Cardiac muscle cell (in vitro differentiated cells and primary cell): ENCODE results near the gene ALDH18A1. TPM values are rescaled to one million over a fixed set of nuclear protein-coding genes. Genes with fewer than 3 reads are reported as not detected.

Experiments used
- polyA plus RNA-seq: library from polyadenylated mRNA; unstranded; fragments of >200 nt; fragmentation: Nextera tagmentation; extraction: Ambion mirVana; gene quantifications from 2 replicates; pipeline ENCODE4 v1.2.1, GENCODE V29; 2016
- total RNA-seq: library from RNA; depleted of rRNA; stranded (reverse); fragments of >200 nt; gene quantifications from 2 replicates; pipeline ENCODE4 v1.2.3, GENCODE V29; 2016

The ALDH18A1 gene
- total and polyA plus RNA-seq, 2 experiments from 2014 or later: 40.4 to 49.3 TPM

Other genes starting within 250 kb of the ALDH18A1 start
- 14.9 and 20.6 TPM in 2 replicates for gene SORBS1, start 95.3 kb downstream of the ALDH18A1 start, total RNA-seq
- 11.0 and 12.8 TPM in 2 replicates for gene SORBS1, start 95.3 kb downstream of the ALDH18A1 start, polyA plus RNA-seq
- gene TCTN3, start 37.2 kb upstream of the ALDH18A1 start, total RNA-seq: 18.6 and 21.9 TPM in 2 replicates
- gene TCTN3, start 37.2 kb upstream of the ALDH18A1 start, polyA plus RNA-seq: 40.6 and 45.6 TPM in 2 replicates
- gene ENTPD1, start 99.5 kb upstream of the ALDH18A1 start, total RNA-seq: 0.95 and 1.1 TPM in 2 replicates
- gene ENTPD1, start 99.5 kb upstream of the ALDH18A1 start, polyA plus RNA-seq: 1.6 and 2.0 TPM in 2 replicates